Raji (cell line): ENCODE data around the gene SELE.

Experiments
- POLR2A ChIP-seq: IDR thresholded peaks from 2 replicates; pipeline ENCODE4 v1.6.1; 2011; ENCODE audit warnings: low read depth, low read length, control low read depth; ENCODE audit not compliant: insufficient read depth

The SELE gene

GRCh38 chr1:169729991-169730390, 3.9 kb downstream of the SELE start:
- TF ChIP-seq POLR2A = no peak

DNA sequence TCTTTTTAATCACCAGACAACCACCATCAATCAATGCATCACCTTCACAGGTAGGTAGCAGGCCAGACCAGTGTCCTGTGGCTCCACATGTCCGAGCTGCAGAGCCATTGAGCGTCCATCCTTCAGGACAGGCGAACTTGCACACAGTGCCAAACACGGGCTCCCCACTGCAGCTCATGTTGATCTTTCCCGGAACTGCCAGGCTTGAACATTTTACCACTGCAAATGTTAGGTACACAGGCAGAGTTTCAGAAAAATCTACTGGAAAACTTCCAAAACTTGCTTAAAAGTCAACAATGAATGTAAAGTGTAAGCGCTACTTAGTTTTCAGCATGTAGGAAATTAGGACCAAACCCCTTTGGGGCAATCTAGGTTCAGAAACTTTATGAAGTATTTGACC, 6.6 kb downstream of the SELE start:
- no peak for TF ChIP-seq POLR2A

- TF ChIP-seq POLR2A = no peak
These were observed 7.0 kb downstream of the SELE start for GRCh38 chr1:169726851-169727250.

DNA sequence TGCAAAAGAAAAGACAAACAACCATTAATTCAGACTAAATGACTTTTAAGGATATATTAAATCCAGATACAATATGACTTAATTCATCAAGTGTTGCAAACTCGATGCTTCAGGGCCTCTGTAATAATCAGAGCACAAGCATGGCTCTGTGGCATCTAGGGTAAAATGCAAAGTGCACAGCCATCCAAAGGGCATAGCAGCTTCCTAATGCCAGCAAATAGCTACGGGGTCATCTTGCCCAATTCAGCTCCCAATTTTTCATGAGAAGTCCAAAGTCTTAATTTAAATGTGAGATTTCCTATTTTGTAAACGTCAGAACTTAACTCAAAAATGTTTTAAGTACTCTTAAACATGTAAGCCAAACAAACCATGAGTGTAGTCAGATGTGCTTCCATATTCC, 7.9 kb downstream of the SELE start:
- TF ChIP-seq POLR2A = no peak

- TF ChIP-seq POLR2A = no peak
These were observed 9.7 kb downstream of the SELE start for GRCh38 chr1:169724168-169724567.

GRCh38 chr1:169723763-169724162, 10.1 kb downstream of the SELE start:
- TF ChIP-seq POLR2A = no peak

DNA sequence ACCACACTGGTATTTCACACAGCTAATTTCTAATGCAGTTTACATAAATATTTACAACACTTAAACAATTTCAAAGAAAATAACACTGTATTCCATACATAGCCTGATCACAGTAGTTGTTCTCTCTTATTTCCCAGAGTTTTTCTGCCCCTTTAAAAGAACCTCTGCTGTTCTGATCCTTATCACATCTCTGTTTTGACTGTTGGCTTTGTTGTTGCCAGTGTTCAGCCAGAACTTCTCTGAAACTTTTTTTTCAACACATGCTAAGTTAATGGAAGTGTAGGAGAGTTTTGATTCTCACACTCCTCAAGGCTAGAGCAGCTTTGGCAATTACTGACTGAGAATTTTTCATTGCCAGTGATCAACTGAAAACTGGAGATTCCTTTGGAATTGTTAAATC, 11.1 kb downstream of the SELE start:
- no peak for TF ChIP-seq POLR2A

GRCh38 chr1:169712309-169712631, 21.6 kb downstream of the SELE start:
- no peak for TF ChIP-seq POLR2A

DNA sequence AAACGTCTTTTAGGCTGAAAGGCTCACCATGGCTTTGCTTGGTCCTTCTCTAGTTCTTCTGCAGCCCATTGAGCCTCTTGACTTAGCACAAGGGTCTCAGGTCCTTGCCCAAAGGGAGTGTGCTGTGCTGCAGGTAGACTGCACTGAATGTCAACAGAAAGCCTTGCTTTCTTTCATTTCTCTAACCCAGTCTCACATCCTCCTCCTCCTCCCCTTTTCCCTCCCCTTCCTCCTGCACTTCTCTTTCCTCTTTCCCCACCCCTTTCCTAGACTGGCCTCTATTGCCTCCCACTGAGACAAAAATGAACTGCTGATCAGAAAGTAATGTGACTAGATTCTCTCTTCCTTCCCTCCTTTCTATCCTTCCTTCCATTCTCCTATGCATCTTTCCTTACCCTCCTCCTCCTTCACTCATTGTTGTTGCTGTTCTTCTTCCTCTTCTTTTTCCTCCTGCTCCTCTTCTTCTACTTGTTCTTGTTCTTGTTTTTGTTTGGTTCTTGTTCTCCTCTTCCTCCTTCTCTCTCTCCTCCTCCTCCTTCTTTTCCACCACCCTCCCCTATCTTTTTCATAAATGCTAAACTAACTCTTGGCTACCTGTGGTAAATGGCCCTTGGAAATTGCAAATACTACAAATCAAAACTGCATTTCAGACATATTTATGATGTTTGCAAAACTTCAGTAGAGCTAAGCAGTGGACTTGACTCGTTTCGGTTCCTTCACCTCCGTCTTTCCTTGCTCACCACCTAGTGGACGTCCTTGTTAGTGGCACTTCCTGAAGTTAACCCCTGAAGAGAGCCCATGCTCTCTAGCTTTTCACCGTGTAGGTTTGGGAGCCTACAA, 22.2 kb downstream of the SELE start, which contains the start of gene SELL:
Gene SELL (minus strand): TSS at position 152 of the 840 bp plus-strand sequence. CDS start 122 bp downstream, at position 30.
- peak; percentile 75 for TF ChIP-seq POLR2A

- no peak for TF ChIP-seq POLR2A
These were observed 25.2 kb downstream of the SELE start for GRCh38 chr1:169708647-169709046.

DNA sequence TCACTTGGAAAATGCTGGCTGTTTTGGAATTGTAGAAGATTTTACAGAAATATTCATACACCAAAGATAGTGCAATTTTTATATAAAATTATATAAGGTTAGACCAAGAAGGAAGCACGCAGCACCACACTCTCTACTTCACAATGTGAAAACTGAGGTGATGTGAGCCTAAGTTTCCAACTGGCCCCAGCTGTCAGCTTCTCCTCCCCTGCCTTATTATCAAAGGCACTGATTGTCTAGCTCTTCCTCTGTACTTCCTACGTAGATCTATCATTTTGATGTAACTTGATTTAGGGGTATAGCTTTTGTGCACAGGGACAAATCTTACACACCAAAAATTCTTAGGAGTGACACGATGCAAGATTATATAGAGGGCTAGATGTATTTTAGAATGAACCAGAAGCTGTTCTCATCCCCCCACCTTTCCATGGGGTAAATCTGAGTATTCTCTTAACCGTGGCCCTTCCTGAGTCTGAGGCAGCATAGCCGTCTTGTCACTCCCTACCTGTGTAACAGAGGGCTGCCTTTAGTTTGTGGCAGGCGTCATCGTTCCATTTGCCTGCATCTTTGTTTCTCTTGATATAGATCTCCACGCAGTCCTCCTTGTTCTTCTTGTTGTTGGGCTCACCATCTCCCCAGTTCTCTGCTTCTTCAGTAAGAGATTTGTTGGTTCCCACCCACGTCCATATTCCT, 25.8 kb downstream of the SELE start:
- TF ChIP-seq POLR2A = no peak

GRCh38 chr1:169704797-169705196, 29.1 kb downstream of the SELE start:
- no peak for TF ChIP-seq POLR2A

- no peak for TF ChIP-seq POLR2A
These were observed 32.4 kb downstream of the SELE start for GRCh38 chr1:169701261-169702005.

- TF ChIP-seq POLR2A = no peak
These were observed 34.2 kb downstream of the SELE start for GRCh38 chr1:169699707-169700106.

DNA sequence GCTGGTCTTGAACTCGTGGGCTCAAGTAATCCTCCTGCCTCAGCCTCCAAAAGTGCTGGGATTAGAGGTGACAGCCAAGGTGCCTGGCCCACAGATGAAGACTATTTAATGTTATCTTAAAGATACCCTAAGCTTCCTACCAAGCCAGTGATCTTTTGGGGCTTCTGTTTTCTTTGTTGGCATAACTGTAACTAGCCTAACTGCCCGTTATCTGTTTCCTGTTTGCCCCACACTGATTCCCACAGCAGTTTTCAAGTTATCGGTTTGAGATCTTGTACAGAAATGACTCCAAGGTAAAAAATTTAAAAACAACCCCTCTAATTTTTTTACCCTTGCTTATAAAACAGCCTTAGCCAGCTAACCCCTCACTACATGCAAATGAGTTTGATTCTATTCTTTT, 34.9 kb downstream of the SELE start:
- peak; percentile 22; the same call in 1 of the 2 replicates for TF ChIP-seq POLR2A

- no peak for TF ChIP-seq POLR2A
These were observed 36.1 kb downstream of the SELE start for GRCh38 chr1:169697755-169698154.
